OCI-LY1 (cell line): ENCODE results near the gene EIPR1.
A peak's percentile ranks its signal among the peaks of the same experiment; 100 is the strongest.

Experiments
- H2AFZ ChIP-seq: fragments of 200-600 bp; sonication (generic), shearing (Covaris generic); 2 replicates; pipeline ENCODE4 v1.6.0; 2014; ENCODE audit warnings: antibody characterized with exemption, mild to moderate bottlenecking, low read length
- H3F3A ChIP-seq: fragments of 200-600 bp; sonication (generic), shearing (Covaris generic); 2 replicates; pipeline ENCODE4 v1.6.0; 2014; ENCODE audit warnings: mild to moderate bottlenecking, antibody characterized with exemption, low read length, moderate library complexity; ENCODE audit not compliant: insufficient read depth
- H3K27ac ChIP-seq: fragments of 200-600 bp; sonication (generic); 2 replicates; pipeline ENCODE4 v1.5.1; 2014; ENCODE audit warnings: low read length, mixed run types, mild to moderate bottlenecking, low read depth; ENCODE audit not compliant: poor library complexity, severe bottlenecking
- H3K27me3 ChIP-seq: fragments of 200-600 bp; sonication (generic); 2 replicates; pipeline ENCODE4 v1.6.0; 2014; ENCODE audit warnings: antibody characterized with exemption, mild to moderate bottlenecking, low read length, moderate library complexity; ENCODE audit not compliant: insufficient read depth
- H3K36me3 ChIP-seq: fragments of 200-600 bp; sonication (generic); 2 replicates; pipeline ENCODE4 v1.6.1; 2014; ENCODE audit warnings: mild to moderate bottlenecking, antibody characterized with exemption, low read length, moderate library complexity, mixed read lengths; ENCODE audit not compliant: insufficient read depth
- H3K4me1 ChIP-seq: fragments of 200-600 bp; sonication (generic); 2 replicates; pipeline ENCODE4 v1.5.1; 2014; ENCODE audit warnings: mild to moderate bottlenecking, low read length, moderate library complexity; ENCODE audit not compliant: insufficient read depth, severe bottlenecking
- H3K4me2 ChIP-seq: fragments of 200-600 bp; sonication (generic), shearing (Covaris generic); 2 replicates; pipeline ENCODE4 v1.6.1; 2014; ENCODE audit warnings: low read length
- H3K4me3 ChIP-seq: fragments of 200-600 bp; sonication (generic); 2 replicates; pipeline ENCODE4 v1.5.1; 2014; ENCODE audit warnings: low read length, low read depth, mild to moderate bottlenecking, mixed read lengths; ENCODE audit not compliant: poor library complexity, severe bottlenecking
- H3K79me2 ChIP-seq: fragments of 200-600 bp; shearing (Covaris generic); 2 replicates; pipeline ENCODE4 v1.6.1; 2016; ENCODE audit warnings: mixed run types, low read length, mixed read lengths; ENCODE audit not compliant: insufficient read depth
- H3K9ac ChIP-seq: fragments of 200-600 bp; sonication (generic), shearing (Covaris generic); 2 replicates; pipeline ENCODE4 v1.6.1; 2014; ENCODE audit warnings: mild to moderate bottlenecking, low read length, mixed read lengths
- H3K9me2 ChIP-seq: fragments of 200-600 bp; sonication (generic), shearing (Covaris generic); 2 replicates; pipeline ENCODE4 v1.6.1; 2014; ENCODE audit warnings: low read depth, mild to moderate bottlenecking, low read length, mixed read lengths
- H3K9me3 ChIP-seq: fragments of 200-600 bp; shearing (Covaris generic); 2 replicates; pipeline ENCODE4 v1.6.1; 2014; ENCODE audit warnings: low read length, mixed read lengths
- H4K20me1 ChIP-seq: fragments of 200-600 bp; sonication (generic), shearing (Covaris generic); 2 replicates; pipeline ENCODE4 v1.6.0; 2016; ENCODE audit warnings: mild to moderate bottlenecking, low read length; ENCODE audit not compliant: insufficient read depth
- CTCF ChIP-seq: fragments of 200-600 bp; sonication (generic), shearing (Covaris generic); IDR thresholded peaks from 2 replicates; pipeline ENCODE4 v1.5.1; 2017; ENCODE audit warnings: mild to moderate bottlenecking, antibody characterized with exemption, low read length, moderate library complexity, mixed read lengths
- EZH2 ChIP-seq: fragments of 200-600 bp; sonication (generic), shearing (Covaris generic); IDR thresholded peaks from 2 replicates; pipeline ENCODE4 v1.8.0; 2017; ENCODE audit warnings: borderline replicate concordance, mixed run types, mild to moderate bottlenecking, antibody characterized with exemption, low read length, moderate library complexity, mixed read lengths

EIPR1 gene

GRCh38 chr2:3356799-3357198, 20.8 kb downstream of the EIPR1 start:
- Histone ChIP-seq H3K9me3 (no peaks in the 10 kb centered on the region), H3K79me2 (peaks cover 18% of the 10 kb centered on the region), H3K4me2 (no peak overlapping the region), H4K20me1 (no peaks in the 10 kb centered on the region), H3K36me3 (peaks cover 33% of the 10 kb centered on the region), H3K4me3 (no peak overlapping the region), H3K27ac (peak overlapping the region; percentile 35), H2AFZ (no peak overlapping the region), H3F3A (no peaks in the 10 kb centered on the region), H3K27me3 (no peaks in the 10 kb centered on the region), H3K9me2 (no peaks in the 10 kb centered on the region), H3K4me1 (peaks cover 14% of the 10 kb centered on the region), H3K9ac (no peak overlapping the region)
- TF ChIP-seq CTCF, result no peak
- TF ChIP-seq EZH2, result no peak

DNA sequence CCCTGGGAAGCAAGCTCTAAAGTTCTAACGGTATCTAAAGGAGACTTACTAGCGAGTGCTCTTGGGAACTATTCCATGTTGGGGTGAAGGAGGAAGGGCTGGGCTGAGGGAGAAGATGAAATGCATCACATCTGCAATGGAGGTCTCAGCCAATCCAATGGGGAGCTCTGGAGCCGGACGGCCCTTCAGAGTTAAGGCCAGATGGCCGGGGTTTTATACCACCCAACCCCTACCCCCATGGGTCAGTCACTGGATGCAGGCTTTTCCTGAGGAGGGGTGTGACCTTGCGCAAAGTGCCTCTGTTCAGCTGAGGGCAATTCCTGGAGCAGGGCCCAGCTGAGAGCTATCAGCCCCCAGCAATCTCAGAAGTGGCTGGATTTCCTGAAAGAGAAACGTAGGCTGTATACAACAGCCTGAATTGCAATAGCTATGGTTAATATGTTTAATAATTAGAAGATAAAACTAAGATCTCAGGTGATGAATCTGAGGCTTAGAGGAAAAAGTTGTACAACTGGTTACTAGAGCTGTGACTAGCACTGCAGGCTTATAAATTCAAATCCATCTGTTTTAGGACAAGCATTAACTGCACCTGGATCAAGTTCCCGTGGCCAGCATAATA, 21.6 kb downstream of the EIPR1 start:
- H3K9me2 ChIP-seq, result no peaks in the 10 kb centered on the region
- H3K9me3 ChIP-seq, result no peaks in the 10 kb centered on the region
- H3K4me1 ChIP-seq, result peaks cover 14% of the 10 kb centered on the region
- H4K20me1 ChIP-seq, result no peaks in the 10 kb centered on the region
- no peak overlapping the region for H3K27ac ChIP-seq
- no peak overlapping the region for H3K4me2 ChIP-seq
- H3K4me3 ChIP-seq, result no peak overlapping the region
- no peak overlapping the region for H3K9ac ChIP-seq
- H3K79me2 ChIP-seq, result peaks cover 18% of the 10 kb centered on the region
- H3K36me3 ChIP-seq, result peaks cover 40% of the 10 kb centered on the region
- no peak overlapping the region for H2AFZ ChIP-seq
- no peaks in the 10 kb centered on the region for H3K27me3 ChIP-seq
- no peak for TF ChIP-seq EZH2
- TF ChIP-seq CTCF, result no peak
- H3F3A ChIP-seq, result no peaks in the 10 kb centered on the region

- H4K20me1 ChIP-seq, result no peaks in the 10 kb centered on the region
- no peaks in the 10 kb centered on the region for H3K9me2 ChIP-seq
- no peaks in the 10 kb centered on the region for H3K9me3 ChIP-seq
- no peaks in the 10 kb centered on the region for H3F3A ChIP-seq
- no peaks in the 10 kb centered on the region for H3K27me3 ChIP-seq
- no peak overlapping the region for H3K9ac ChIP-seq
- TF ChIP-seq CTCF (no peak), EZH2 (no peak)
- H3K36me3 ChIP-seq, result peaks cover 48% of the 10 kb centered on the region
- H3K4me3 ChIP-seq, result no peak overlapping the region
- H3K4me1 ChIP-seq, result peaks cover 14% of the 10 kb centered on the region
- no peak overlapping the region for H2AFZ ChIP-seq
- H3K4me2 ChIP-seq, result no peak overlapping the region
- peaks cover 18% of the 10 kb centered on the region for H3K79me2 ChIP-seq
- peak overlapping the region; percentile 16 for H3K27ac ChIP-seq
These were observed 22.6 kb downstream of the EIPR1 start for GRCh38 chr2:3354986-3355385.
